RWPE2 (cell line): ENCODE results near the gene CRLF3.
A peak's percentile ranks its signal among the peaks of the same experiment; 100 is the strongest.
"Not testable (repeated sequence)": the region's sequence is repeated elsewhere in the genome, so short reads cannot be mapped to it uniquely, and the experiment has no call there.

Experiments used
- ATAC-seq: fragments of 200-7000 bp; cut with Tn5 transposase; 3 replicates; pipeline ENCODE4 v1.9.1; 2021; ENCODE audit warnings: low read depth
- DNase-seq: peaks from one replicate; pipeline ENCODE4 v3.0.0-alpha.2; 2020; ENCODE audit warnings: low spot score
- H3K27ac ChIP-seq: fragments of 450-650 bp; 2 replicates; pipeline ENCODE4 v1.5.1; 2017; ENCODE audit warnings: mild to moderate bottlenecking; ENCODE audit not compliant: poor library complexity, severe bottlenecking
- H3K27me3 ChIP-seq: fragments of 250-450 bp; sonication (Bioruptor Pico); 2 replicates; pipeline ENCODE4 v1.5.1; 2021; ENCODE audit warnings: mild to moderate bottlenecking, moderate library complexity; ENCODE audit not compliant: insufficient read depth, poor library complexity, severe bottlenecking
- H3K36me3 ChIP-seq: fragments of 250-450 bp; sonication (Bioruptor Pico); 2 replicates; pipeline ENCODE4 v1.5.1; 2020; ENCODE audit warnings: low read depth, mild to moderate bottlenecking, moderate library complexity
- H3K4me1 ChIP-seq: fragments of 250-450 bp; sonication (Bioruptor Pico); 2 replicates; pipeline ENCODE4 v1.5.1; 2021; ENCODE audit warnings: mild to moderate bottlenecking, moderate library complexity; ENCODE audit not compliant: insufficient read depth, poor library complexity, severe bottlenecking
- H3K4me3 ChIP-seq: fragments of 250-450 bp; sonication (Bioruptor Pico); 2 replicates; pipeline ENCODE4 v1.5.1; 2021; ENCODE audit warnings: mild to moderate bottlenecking, moderate library complexity; ENCODE audit not compliant: severe bottlenecking
- H3K9me3 ChIP-seq: fragments of 250-450 bp; sonication (Bioruptor Pico); 2 replicates; pipeline ENCODE4 v1.5.1; 2021; ENCODE audit warnings: mild to moderate bottlenecking, moderate library complexity; ENCODE audit not compliant: severe bottlenecking
- CTCF ChIP-seq: fragments of 450-650 bp; IDR thresholded peaks from one replicate; pipeline ENCODE4 v1.5.1; 2017; ENCODE audit warnings: mild to moderate bottlenecking, moderate library complexity; ENCODE audit not compliant: poor library complexity, severe bottlenecking

Gene CRLF3

DNA sequence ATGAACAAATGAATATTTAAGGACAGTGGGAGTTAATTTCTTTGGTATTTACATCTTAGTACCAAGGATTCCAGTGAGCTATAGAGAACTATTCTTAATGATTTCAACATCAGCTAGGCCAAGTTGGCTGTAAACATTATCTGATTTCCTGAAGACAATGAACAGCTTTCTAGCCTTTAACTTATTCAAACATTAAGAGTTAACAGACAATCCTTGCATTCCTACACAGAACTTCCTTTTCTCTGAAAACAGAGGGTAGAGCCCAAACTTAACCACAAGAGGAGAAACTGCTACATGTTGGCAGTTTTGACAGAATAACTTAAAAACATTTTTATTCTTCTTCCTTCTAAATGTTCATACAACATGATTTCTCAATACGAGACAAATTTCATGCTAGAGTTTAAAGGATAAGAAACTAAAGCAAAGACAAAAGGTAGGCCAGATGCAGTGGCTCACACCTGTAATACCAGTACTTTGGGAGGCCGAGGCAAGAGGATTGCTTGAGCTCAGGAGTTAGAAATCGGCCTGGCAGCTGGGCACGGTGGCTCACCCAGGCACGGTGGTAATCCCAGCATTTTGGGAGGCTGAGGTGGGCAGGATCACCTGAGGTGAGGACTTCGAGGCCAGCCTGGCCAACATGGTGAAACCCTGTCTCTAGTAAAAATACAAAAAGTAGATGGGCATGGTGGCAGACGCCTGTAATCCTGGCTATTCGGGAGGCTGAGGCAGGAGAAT lies 4.4 kb downstream of the CRLF3 start:
- Histone ChIP-seq H3K27me3 (no peaks in the 10 kb centered on the region), H3K36me3 (peaks cover 11% of the 10 kb centered on the region), H3K27ac (no peak overlapping the region), H3K9me3 (no peaks in the 10 kb centered on the region), H3K4me1 (peaks cover 17% of the 10 kb centered on the region), H3K4me3 (no peak overlapping the region)
- no peak for TF ChIP-seq CTCF
- ATAC-seq = no peak
- DNase-seq = no peak

GRCh38 chr17:30816165-30816564 lies 8.3 kb downstream of the CRLF3 start:
- no peak overlapping the region for H3K27ac ChIP-seq
- ATAC-seq (no peak), DNase-seq (no peak)
- H3K27me3 ChIP-seq = no peaks in the 10 kb centered on the region
- peaks cover 10% of the 10 kb centered on the region for H3K4me1 ChIP-seq
- H3K36me3 ChIP-seq = peaks cover 11% of the 10 kb centered on the region
- TF ChIP-seq CTCF = no peak
- no peaks in the 10 kb centered on the region for H3K9me3 ChIP-seq
- H3K4me3 ChIP-seq = no peak overlapping the region

DNA sequence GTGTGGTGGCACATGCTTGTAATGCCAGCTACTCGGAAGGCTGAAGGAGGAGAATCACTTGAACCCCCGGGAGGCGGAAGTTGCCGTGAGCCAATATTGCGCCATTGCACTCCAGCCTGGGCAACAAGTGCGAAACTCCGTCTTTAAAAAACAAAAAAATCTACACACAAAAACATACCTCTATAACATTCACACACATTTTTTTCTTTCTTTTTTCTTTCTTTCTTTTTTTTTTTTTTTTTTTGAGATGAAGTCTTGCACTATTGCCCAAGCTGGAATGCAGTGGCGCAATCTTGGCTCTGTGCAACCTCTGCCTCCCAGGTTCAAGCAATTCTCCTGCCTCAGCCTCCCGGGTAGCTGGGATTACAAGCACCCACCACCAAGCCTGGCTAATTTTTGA lies 9.6 kb downstream of the CRLF3 start:
- not testable (repeated sequence) for H3K27me3 ChIP-seq, H3K9me3 ChIP-seq, H3K36me3 ChIP-seq, DNase-seq, ATAC-seq, H3K4me3 ChIP-seq, H3K27ac ChIP-seq
- peaks cover 10% of the 10 kb centered on the region for H3K4me1 ChIP-seq

DNA sequence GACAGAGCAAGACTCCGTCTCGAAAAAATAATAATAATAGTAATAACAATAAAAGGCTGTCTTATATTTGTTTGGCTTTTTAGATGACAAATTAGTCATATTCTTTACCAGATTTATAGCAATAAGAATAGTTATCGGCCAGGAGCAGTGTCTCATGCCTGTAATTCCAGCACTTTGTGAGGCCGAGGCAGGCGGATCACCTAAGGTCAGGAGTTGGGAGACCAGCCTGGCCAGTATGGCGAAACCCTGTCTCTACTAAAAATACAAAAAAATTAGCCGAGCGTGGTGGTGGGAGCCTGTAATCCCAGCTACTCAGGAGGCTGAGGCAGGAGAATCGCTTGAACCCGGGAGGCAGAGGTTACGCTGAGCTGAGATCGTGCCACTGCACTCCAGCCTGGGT lies 10.3 kb downstream of the CRLF3 start:
- H3K27me3 ChIP-seq, H3K27ac ChIP-seq, H3K4me3 ChIP-seq, H3K9me3 ChIP-seq, ATAC-seq, H3K36me3 ChIP-seq, DNase-seq: not testable (repeated sequence)
- peaks cover 10% of the 10 kb centered on the region for H3K4me1 ChIP-seq

DNA sequence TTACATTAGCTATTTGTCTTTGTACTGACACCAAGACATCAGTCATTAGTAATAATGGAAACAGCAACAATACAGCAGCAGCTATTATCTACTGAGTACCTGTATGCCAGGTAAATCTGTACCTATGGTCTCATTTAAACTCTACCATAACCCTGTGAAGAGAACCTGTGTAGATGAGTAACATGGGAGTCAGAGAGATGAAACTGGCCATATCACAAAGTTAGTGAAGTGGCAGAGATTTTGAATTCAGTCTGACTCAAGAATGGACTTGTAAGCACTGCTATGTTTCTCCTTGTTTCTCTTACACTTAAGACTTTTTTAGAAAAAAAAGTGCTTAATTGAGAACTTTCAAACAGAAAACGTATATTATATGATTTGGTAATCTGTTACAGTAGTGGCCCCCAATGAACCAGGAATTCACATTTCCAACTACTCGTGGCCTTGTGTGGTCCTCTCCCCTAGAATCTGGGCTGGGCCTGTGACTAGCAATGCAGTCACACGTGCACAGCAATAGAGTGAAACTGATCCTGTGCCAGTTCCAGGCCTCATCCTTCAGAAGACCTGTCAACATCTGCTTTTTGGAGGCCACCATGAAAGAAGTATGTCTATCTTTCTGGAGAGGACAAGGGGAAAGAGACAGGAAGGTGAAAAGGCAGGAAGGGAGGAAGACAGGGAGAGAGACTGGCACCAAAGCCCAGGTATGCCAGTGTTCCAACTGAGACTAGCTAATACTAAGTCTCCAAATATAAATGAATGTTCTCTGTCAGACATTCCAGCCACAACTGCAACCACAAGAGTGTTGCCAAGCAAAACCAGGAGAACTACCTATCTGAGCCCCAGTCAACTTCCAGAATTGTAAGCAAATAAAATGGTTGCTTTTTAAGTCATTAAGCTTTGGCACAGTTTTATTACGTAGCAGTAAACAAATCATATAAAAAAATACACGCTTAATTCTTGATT lies 12.0 kb downstream of the CRLF3 start:
- H3K4me1 ChIP-seq = peaks cover 10% of the 10 kb centered on the region

More for the DNA sequence above, 12.0 kb downstream of the CRLF3 start:
- H3K27ac ChIP-seq = peak overlapping the region; percentile 25
- H3K4me3 ChIP-seq = no peak overlapping the region
- H3K9me3 ChIP-seq = no peaks in the 10 kb centered on the region
- no peak for TF ChIP-seq CTCF
- DNase-seq (no peak), ATAC-seq (peak; percentile 69)
- H3K36me3 ChIP-seq = peaks cover 4% of the 10 kb centered on the region
- H3K27me3 ChIP-seq = no peaks in the 10 kb centered on the region
